SK-N-MC (cell line): ENCODE measurements around the gene NECAB2.

Experiments
- DNase-seq: peaks from one replicate; pipeline ENCODE4 v3.0.0-alpha.2; 2011; ENCODE audit warnings: low read depth, low spot score
- H3K27ac ChIP-seq: fragments of 200-600 bp; sonication (generic); 2 replicates; pipeline ENCODE4 v1.5.1; 2016; ENCODE audit warnings: mixed run types
- H3K36me3 ChIP-seq: fragments of 200-600 bp; sonication (generic); 2 replicates; pipeline ENCODE4 v1.6.1; 2017; ENCODE audit warnings: antibody characterized with exemption, low read length, mixed read lengths; ENCODE audit not compliant: insufficient read depth
- H3K4me3 ChIP-seq: fragments of 200-600 bp; sonication (generic); 2 replicates; pipeline ENCODE4 v1.5.1; 2016
- H3K9ac ChIP-seq: fragments of 200-600 bp; sonication (generic); 2 replicates; pipeline ENCODE4 v1.8.0; 2017; ENCODE audit warnings: mixed run types, mixed read lengths; ENCODE audit not compliant: insufficient read length
- H3K9me3 ChIP-seq: fragments of 200-600 bp; sonication (generic); 2 replicates; pipeline ENCODE4 v1.6.1; 2017; ENCODE audit warnings: low read depth, mild to moderate bottlenecking, antibody characterized with exemption, low read length, moderate library complexity, mixed read lengths
- EZH2 ChIP-seq: fragments of 200-600 bp; sonication (generic); IDR thresholded peaks from one replicate; pipeline ENCODE4 v1.6.1; 2017; ENCODE audit warnings: antibody characterized with exemption
- FOXP2 ChIP-seq: optimal IDR thresholded peaks from 2 replicates; pipeline ENCODE3; 2011; ENCODE audit warnings: mild to moderate bottlenecking, moderate library complexity; ENCODE audit not compliant: insufficient read depth; ENCODE audit errors: extremely low read length, control extremely low read depth
- POLR2AphosphoS5 ChIP-seq: IDR thresholded peaks from 2 replicates; pipeline ENCODE4 v1.6.1; 2012; ENCODE audit warnings: mild to moderate bottlenecking, low read depth, low read length, borderline replicate concordance

The NECAB2 gene

GRCh38 chr16:84049403-84050060, 81.5 kb downstream of the NECAB2 start:
- Histone ChIP-seq H3K9me3 (no peaks in the 10 kb centered on the region), H3K36me3 (no peaks in the 10 kb centered on the region; the same call in 1 of the 2 replicates), H3K27ac (no peak overlapping the region), H3K9ac (no peak overlapping the region), H3K4me3 (no peak overlapping the region)
- no peak for TF ChIP-seq EZH2
- no peak for DNase-seq

- Histone ChIP-seq H3K4me3 (no peak overlapping the region), H3K36me3 (no peaks in the 10 kb centered on the region; the same call in 1 of the 2 replicates), H3K9ac (no peak overlapping the region), H3K9me3 (no peaks in the 10 kb centered on the region), H3K27ac (no peak overlapping the region)
- no peak for TF ChIP-seq POLR2AphosphoS5
- no peak for TF ChIP-seq FOXP2
- TF ChIP-seq EZH2: no peak
- no peak for DNase-seq
These were observed 82.3 kb downstream of the NECAB2 start for GRCh38 chr16:84050316-84050715.

DNA sequence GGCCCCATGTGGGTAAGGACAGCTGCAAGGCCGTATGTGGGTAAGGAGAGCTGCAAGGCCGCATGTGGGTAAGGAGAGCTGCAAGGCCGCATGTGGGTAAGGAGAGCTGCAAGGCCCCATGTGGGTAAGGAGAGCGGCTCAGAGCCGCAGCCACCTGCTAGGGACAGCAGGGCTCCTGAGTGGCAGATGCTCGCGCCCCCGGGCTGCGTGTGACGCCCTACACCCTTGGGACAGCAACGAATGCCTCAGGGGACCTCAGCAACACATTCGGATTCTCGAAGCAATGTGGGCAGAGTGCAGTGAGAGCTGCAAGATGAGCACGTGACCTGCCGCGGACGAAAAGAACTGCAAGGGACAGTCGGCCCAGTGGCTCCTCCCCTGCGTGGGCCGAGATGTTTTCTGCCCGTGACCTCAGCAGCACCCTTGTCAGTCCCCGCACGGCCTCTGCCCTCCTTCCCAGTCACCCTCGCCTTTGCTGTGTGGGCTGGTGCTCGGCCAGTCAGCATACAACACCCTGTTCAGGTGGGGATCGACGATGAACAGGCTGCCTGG, 84.1 kb downstream of the NECAB2 start:
- Histone ChIP-seq H3K27ac (no peak overlapping the region), H3K9me3 (no peaks in the 10 kb centered on the region), H3K9ac (no peak overlapping the region), H3K4me3 (no peak overlapping the region), H3K36me3 (no peaks in the 10 kb centered on the region; the same call in 1 of the 2 replicates)
- DNase-seq: no peak
- TF ChIP-seq FOXP2 (no peak), EZH2 (no peak), POLR2AphosphoS5 (no peak)
